Neural cell (in vitro differentiated cells): Measurements from ENCODE around the gene PLEKHG5.

ENCODE experiments used
- CTCF ChIP-seq: fragments of 450-650 bp; IDR thresholded peaks from 2 replicates; pipeline ENCODE4 v1.5.1; 2014; ENCODE audit warnings: antibody characterized with exemption, mild to moderate bottlenecking, moderate library complexity; ENCODE audit not compliant: poor library complexity, severe bottlenecking
- POLR2AphosphoS5 ChIP-seq: IDR thresholded peaks from 2 replicates; pipeline ENCODE4 v1.6.1; 2012
- RAD21 ChIP-seq: fragments of 450-650 bp; conservative IDR thresholded peaks from 2 replicates; pipeline ENCODE4 v1.6.1; 2014; ENCODE audit warnings: antibody characterized with exemption, mild to moderate bottlenecking, moderate library complexity
- SMC3 ChIP-seq: fragments of 450-650 bp; conservative IDR thresholded peaks from 2 replicates; pipeline ENCODE4 v1.6.1; 2014; ENCODE audit warnings: antibody characterized with exemption, mild to moderate bottlenecking, moderate library complexity; ENCODE audit not compliant: poor library complexity

- TF ChIP-seq CTCF (no peak), POLR2AphosphoS5 (no peak), SMC3 (no peak), RAD21 (no peak)
These were observed 17.3 kb downstream of the PLEKHG5 start for GRCh38 chr1:6473974-6474814.
